Panc1 (cell line): Measurements from ENCODE around the gene CEP128. TPM values are rescaled to one million over a fixed set of nuclear protein-coding genes. Genes with fewer than 3 reads are reported as not detected.

Experiments
- ATAC-seq: fragments of 200-7000 bp; cut with Tn5 transposase; 2 replicates; pipeline ENCODE4 v1.9.1; 2020; ENCODE audit warnings: mild to moderate bottlenecking, moderate library complexity
- BruUV-seq: library from RNA; stranded (reverse); fragments of 400-500 nt; replicated peaks from 2 replicates; lab custom pipeline; 2021; lab: Mats Ljungman, UMichigan
- CTCF ChIA-PET: fragments of 300-600 bp; sonication (Branson Sonifier 250); formaldehyde crosslinking; loops from one replicate; lab custom pipeline; 2022; ENCODE audit warnings: antibody characterized with exemption; lab: Charles Lee
- POLR2A ChIA-PET: fragments of 300-600 bp; sonication (Branson Sonifier 250); formaldehyde crosslinking; loops from one replicate; lab custom pipeline; 2022; ENCODE audit warnings: antibody characterized with exemption; lab: Charles Lee
- DNase-seq: peaks from one replicate; pipeline ENCODE4 v3.0.0-alpha.2; 2010; ENCODE audit warnings: low read depth, low spot score
- H3K27ac ChIP-seq: 2 replicates; pipeline ENCODE4 v1.5.1; 2011; ENCODE audit warnings: mild to moderate bottlenecking, low read length, inconsistent platforms
- H3K27me3 ChIP-seq: fragments of 200-500 bp; sonication (Bioruptor generic); 2 replicates; pipeline ENCODE4 v1.6.0; 2014; ENCODE audit warnings: low read length, inconsistent platforms; ENCODE audit not compliant: control insufficient read depth, insufficient read depth
- H3K36me3 ChIP-seq: fragments of 200-500 bp; sonication (Bioruptor generic); 2 replicates; pipeline ENCODE4 v1.5.1; 2014; ENCODE audit warnings: inconsistent platforms, mild to moderate bottlenecking, low read length, moderate library complexity; ENCODE audit not compliant: control insufficient read depth, insufficient read depth
- H3K4me1 ChIP-seq: 2 replicates; pipeline ENCODE4 v1.5.1; 2011; ENCODE audit warnings: inconsistent platforms, mild to moderate bottlenecking, low read length, moderate library complexity; ENCODE audit not compliant: control insufficient read depth, insufficient read depth
- H3K4me3 ChIP-seq, 2 experiments: 2 replicates each; pipeline ENCODE4 v1.5.1; 2011 to 2012; ENCODE audit warnings: low read depth in 2 of 2, low read length in 2 of 2, mild to moderate bottlenecking in 2 of 2, inconsistent platforms in 1 of 2, moderate library complexity in 1 of 2
- H3K9me3 ChIP-seq: fragments of 200-500 bp; sonication (Bioruptor generic); 2 replicates; pipeline ENCODE4 v1.5.1; 2014; ENCODE audit warnings: low read depth, mild to moderate bottlenecking, inconsistent platforms, low read length, moderate library complexity; ENCODE audit not compliant: control insufficient read depth, insufficient read depth
- POLR2AphosphoS5 ChIP-seq: IDR thresholded peaks from 2 replicates; pipeline ENCODE4 v1.6.1; 2012; ENCODE audit warnings: mild to moderate bottlenecking, low read depth, low read length, moderate library complexity
- SIN3A ChIP-seq: IDR thresholded peaks from 2 replicates; pipeline ENCODE4 v1.6.1; 2012; ENCODE audit warnings: low read depth, mild to moderate bottlenecking, low read length, moderate library complexity, borderline replicate concordance; ENCODE audit not compliant: insufficient read depth
- TCF7L2 ChIP-seq: IDR thresholded peaks from 2 replicates; pipeline ENCODE4 v1.6.1; 2011; ENCODE audit warnings: mild to moderate bottlenecking, low read depth, low read length, inconsistent platforms
- in situ Hi-C: cut with HindIII; loops from 2 replicates; pipeline ENCODE4 v1.10.0; 2016; ENCODE audit warnings: low sequenced_read_pairs, low pct_unique_long_range_greater_than_20kb
- intact Hi-C: fragments of 100-400 bp; cut with micrococcal nuclease; formaldehyde crosslinking; loops from one replicate; pipeline ENCODE4 v1.10.0; 2022; ENCODE audit not compliant: unreplicated experiment
- total RNA-seq: library from RNA; stranded (reverse); gene quantifications from one replicate; pipeline ENCODE4 v1.2.1, GENCODE V29; 2021; ENCODE audit not compliant: unreplicated experiment
- TF ChIP-seq, protein P1 (sequence below), 2 experiments: IDR thresholded peaks; 2 replicates each; pipeline ENCODE4 v1.6.1; 2011 to 2012; ENCODE audit warnings: low read depth in 2 of 2, control low read depth in 1 of 2, low read length in 1 of 2, mild to moderate bottlenecking in 1 of 2, moderate library complexity in 1 of 2; ENCODE audit not compliant: insufficient read depth in 1 of 2
- TF ChIP-seq, protein P2 (sequence below): fragments of 450-650 bp; IDR thresholded peaks from 2 replicates; pipeline ENCODE4 v1.5.1; 2017; ENCODE audit warnings: mild to moderate bottlenecking

Gene CEP128
- total RNA-seq, 1 experiment from 2014 or later = 9.3 TPM

DNA sequence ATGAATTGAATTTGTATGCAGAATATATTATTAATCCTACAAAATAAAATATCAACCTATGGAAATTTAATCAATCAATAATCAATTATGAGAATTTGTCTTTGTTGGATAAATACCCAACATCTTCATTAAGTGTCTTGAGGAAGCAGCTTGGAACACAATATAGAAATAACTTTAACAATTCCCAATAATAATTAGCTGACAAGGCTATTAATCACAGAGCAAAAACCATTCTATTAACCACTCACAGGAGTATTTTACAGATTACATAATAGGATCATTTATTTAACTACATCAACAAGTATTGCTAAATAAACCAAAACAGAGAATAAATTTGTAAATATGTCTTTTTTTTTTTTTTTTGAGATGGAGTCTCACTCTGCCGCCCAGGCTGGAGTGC, 190.3 kb downstream of the CEP128 start:
- POLR2A ChIA-PET = no interaction called here
- Histone ChIP-seq H3K4me3 (no peak overlapping the region), H3K9me3 (no peaks in the 10 kb centered on the region), H3K27ac (no peak overlapping the region), H3K27me3 (no peaks in the 10 kb centered on the region), H3K4me1 (no peaks in the 10 kb centered on the region), H3K36me3 (no peaks in the 10 kb centered on the region)
- CTCF ChIA-PET = no interaction called here
- TF ChIP-seq, protein P1, sequence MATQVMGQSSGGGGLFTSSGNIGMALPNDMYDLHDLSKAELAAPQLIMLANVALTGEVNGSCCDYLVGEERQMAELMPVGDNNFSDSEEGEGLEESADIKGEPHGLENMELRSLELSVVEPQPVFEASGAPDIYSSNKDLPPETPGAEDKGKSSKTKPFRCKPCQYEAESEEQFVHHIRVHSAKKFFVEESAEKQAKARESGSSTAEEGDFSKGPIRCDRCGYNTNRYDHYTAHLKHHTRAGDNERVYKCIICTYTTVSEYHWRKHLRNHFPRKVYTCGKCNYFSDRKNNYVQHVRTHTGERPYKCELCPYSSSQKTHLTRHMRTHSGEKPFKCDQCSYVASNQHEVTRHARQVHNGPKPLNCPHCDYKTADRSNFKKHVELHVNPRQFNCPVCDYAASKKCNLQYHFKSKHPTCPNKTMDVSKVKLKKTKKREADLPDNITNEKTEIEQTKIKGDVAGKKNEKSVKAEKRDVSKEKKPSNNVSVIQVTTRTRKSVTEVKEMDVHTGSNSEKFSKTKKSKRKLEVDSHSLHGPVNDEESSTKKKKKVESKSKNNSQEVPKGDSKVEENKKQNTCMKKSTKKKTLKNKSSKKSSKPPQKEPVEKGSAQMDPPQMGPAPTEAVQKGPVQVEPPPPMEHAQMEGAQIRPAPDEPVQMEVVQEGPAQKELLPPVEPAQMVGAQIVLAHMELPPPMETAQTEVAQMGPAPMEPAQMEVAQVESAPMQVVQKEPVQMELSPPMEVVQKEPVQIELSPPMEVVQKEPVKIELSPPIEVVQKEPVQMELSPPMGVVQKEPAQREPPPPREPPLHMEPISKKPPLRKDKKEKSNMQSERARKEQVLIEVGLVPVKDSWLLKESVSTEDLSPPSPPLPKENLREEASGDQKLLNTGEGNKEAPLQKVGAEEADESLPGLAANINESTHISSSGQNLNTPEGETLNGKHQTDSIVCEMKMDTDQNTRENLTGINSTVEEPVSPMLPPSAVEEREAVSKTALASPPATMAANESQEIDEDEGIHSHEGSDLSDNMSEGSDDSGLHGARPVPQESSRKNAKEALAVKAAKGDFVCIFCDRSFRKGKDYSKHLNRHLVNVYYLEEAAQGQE (IDR thresholded peaks at IDR 0.05; ENCODE audit: insufficient read depth in 1 of 2, low read depth in 2 of 2, low read length in 1 of 2) = no peak
- TF ChIP-seq, protein P2, sequence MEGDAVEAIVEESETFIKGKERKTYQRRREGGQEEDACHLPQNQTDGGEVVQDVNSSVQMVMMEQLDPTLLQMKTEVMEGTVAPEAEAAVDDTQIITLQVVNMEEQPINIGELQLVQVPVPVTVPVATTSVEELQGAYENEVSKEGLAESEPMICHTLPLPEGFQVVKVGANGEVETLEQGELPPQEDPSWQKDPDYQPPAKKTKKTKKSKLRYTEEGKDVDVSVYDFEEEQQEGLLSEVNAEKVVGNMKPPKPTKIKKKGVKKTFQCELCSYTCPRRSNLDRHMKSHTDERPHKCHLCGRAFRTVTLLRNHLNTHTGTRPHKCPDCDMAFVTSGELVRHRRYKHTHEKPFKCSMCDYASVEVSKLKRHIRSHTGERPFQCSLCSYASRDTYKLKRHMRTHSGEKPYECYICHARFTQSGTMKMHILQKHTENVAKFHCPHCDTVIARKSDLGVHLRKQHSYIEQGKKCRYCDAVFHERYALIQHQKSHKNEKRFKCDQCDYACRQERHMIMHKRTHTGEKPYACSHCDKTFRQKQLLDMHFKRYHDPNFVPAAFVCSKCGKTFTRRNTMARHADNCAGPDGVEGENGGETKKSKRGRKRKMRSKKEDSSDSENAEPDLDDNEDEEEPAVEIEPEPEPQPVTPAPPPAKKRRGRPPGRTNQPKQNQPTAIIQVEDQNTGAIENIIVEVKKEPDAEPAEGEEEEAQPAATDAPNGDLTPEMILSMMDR = no peak
- TF ChIP-seq POLR2AphosphoS5 (no peak), SIN3A (no peak), TCF7L2 (no peak)
- no TSS peak for BruUV-seq
- intact Hi-C loops (no loop called here), in situ Hi-C loops (no loop called here)
- DNase-seq = no peak
- no peak for ATAC-seq

DNA sequence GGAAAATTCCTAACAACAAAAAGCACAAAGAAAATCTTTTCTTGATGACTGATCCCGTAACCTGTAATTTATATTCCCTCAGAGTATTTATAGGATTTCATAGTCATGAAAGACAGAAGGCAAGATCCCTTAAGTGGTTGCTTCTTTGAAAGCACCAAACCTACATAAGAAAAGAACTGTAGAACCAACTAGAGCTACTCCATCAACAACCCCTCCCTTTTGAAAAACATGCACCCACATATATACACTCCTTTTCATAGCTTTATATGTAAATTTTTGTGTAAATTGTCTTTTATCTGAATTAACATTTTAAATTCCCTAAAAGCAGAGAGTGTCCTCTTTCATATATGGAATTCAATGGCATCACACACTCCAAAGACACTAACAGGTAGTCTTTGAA, 215.3 kb downstream of the CEP128 start:
- no peak overlapping the region for H3K4me3 ChIP-seq
- no peak overlapping the region for H3K27ac ChIP-seq
- BruUV-seq = no TSS peak
- no peaks in the 10 kb centered on the region for H3K36me3 ChIP-seq
- no peak for ATAC-seq
- no peaks in the 10 kb centered on the region for H3K9me3 ChIP-seq
- no peaks in the 10 kb centered on the region for H3K4me1 ChIP-seq
- no peak for TF ChIP-seq TCF7L2
- TF ChIP-seq, protein P2 = no peak
- TF ChIP-seq, protein P1 (IDR thresholded peaks at IDR 0.05; ENCODE audit: insufficient read depth in 1 of 2, low read depth in 2 of 2, low read length in 1 of 2) = no peak
- no peak for TF ChIP-seq SIN3A
- no peak for TF ChIP-seq POLR2AphosphoS5
- no peak for DNase-seq
- no peaks in the 10 kb centered on the region for H3K27me3 ChIP-seq
- in situ Hi-C loops = no loop called here
- ChIA-PET CTCF (interaction anchor here (0.6 kb wide), 1 partner anchor 512 kb away, joined by 3 read pairs; no protein-coding TSS in a partner anchor), POLR2A (no interaction called here)
- intact Hi-C loops = no loop called here
